ENCODE measurements around the gene PROC. TPM values are rescaled to one million over a fixed set of nuclear protein-coding genes. Genes with fewer than 3 reads are reported as not detected.

Gene PROC
- total RNA-seq, 1 experiment from 2014 or later: 1.1 TPM

DNA sequence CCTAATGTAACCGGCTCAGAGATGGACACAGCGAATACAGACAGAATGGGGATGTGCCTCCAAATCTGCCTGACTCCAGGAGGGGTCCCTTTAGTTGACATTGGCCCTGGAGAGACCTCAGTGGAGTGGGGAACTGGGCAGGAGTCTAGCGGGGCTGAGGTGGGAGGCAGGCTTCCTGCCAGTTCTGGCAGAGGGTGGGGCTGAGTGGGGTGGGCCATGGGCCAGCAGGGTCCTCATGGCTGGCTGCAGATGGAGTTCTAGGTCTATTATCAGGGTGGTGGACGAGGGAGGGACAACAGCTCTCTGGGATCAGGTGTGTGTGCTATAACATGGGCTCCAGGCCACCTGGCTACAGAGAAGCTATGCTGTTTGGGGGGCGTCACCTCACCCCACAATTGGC, 21.1 kb downstream of the PROC start:
- TF ChIP-seq CTCF (IDR thresholded peaks at IDR 0.05) (no peak), TCF7L2 (IDR thresholded peaks at IDR 0.05; ENCODE audit: low read depth, low read length) (no peak)
- TF ChIP-seq, protein P1, sequence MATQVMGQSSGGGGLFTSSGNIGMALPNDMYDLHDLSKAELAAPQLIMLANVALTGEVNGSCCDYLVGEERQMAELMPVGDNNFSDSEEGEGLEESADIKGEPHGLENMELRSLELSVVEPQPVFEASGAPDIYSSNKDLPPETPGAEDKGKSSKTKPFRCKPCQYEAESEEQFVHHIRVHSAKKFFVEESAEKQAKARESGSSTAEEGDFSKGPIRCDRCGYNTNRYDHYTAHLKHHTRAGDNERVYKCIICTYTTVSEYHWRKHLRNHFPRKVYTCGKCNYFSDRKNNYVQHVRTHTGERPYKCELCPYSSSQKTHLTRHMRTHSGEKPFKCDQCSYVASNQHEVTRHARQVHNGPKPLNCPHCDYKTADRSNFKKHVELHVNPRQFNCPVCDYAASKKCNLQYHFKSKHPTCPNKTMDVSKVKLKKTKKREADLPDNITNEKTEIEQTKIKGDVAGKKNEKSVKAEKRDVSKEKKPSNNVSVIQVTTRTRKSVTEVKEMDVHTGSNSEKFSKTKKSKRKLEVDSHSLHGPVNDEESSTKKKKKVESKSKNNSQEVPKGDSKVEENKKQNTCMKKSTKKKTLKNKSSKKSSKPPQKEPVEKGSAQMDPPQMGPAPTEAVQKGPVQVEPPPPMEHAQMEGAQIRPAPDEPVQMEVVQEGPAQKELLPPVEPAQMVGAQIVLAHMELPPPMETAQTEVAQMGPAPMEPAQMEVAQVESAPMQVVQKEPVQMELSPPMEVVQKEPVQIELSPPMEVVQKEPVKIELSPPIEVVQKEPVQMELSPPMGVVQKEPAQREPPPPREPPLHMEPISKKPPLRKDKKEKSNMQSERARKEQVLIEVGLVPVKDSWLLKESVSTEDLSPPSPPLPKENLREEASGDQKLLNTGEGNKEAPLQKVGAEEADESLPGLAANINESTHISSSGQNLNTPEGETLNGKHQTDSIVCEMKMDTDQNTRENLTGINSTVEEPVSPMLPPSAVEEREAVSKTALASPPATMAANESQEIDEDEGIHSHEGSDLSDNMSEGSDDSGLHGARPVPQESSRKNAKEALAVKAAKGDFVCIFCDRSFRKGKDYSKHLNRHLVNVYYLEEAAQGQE (IDR thresholded peaks at IDR 0.05; ENCODE audit: insufficient read depth in 1 of 2, low read depth in 2 of 2, low read length in 1 of 2): no peak
- Histone ChIP-seq H3K9me3 (ENCODE audit: control insufficient read depth, insufficient read depth, low read depth, low read length) (no peaks in the 10 kb centered on the region; the same call in 1 of the 2 replicates), H3K27ac (ENCODE audit: low read length) (no peak overlapping the region), H3K27me3 (ENCODE audit: control insufficient read depth, insufficient read depth, low read length) (no peaks in the 10 kb centered on the region), H3K4me3 (ENCODE audit: low read depth in 2 of 2, low read length in 2 of 2) (no peak overlapping the region), H3K36me3 (ENCODE audit: control insufficient read depth, insufficient read depth, low read length) (no peaks in the 10 kb centered on the region), H3K4me1 (ENCODE audit: control insufficient read depth, insufficient read depth, low read length) (no peaks in the 10 kb centered on the region)
- POLR2A ChIA-PET: interaction anchor here (0.7 kb wide), 1 partner anchor 340 kb away, joined by 3 read pairs; no protein-coding TSS in a partner anchor
- no peak for DNase-seq (ENCODE audit: low read depth, low spot score)
- in situ Hi-C loops (cut with HindIII; ENCODE audit: low pct_unique_long_range_greater_than_20kb, low sequenced_read_pairs) (no loop called here), intact Hi-C loops (cut with micrococcal nuclease; ENCODE audit: unreplicated experiment) (no loop called here)
- CTCF ChIA-PET: no interaction called here
- ATAC-seq: no peak
- no TSS peak for BruUV-seq (replicated peaks)

GRCh38 chr2:127448526-127448925, 30.3 kb downstream of the PROC start:
- CTCF ChIA-PET: no interaction called here
- BruUV-seq (replicated peaks): no TSS peak
- in situ Hi-C loops (cut with HindIII; ENCODE audit: low pct_unique_long_range_greater_than_20kb, low sequenced_read_pairs) (no loop called here), intact Hi-C loops (cut with micrococcal nuclease; ENCODE audit: unreplicated experiment) (no loop called here)
- Histone ChIP-seq H3K4me1 (ENCODE audit: control insufficient read depth, insufficient read depth, low read length) (no peaks in the 10 kb centered on the region), H3K4me3 (ENCODE audit: low read depth in 2 of 2, low read length in 2 of 2) (no peak overlapping the region), H3K27me3 (ENCODE audit: control insufficient read depth, insufficient read depth, low read length) (no peaks in the 10 kb centered on the region), H3K36me3 (ENCODE audit: control insufficient read depth, insufficient read depth, low read length) (no peaks in the 10 kb centered on the region), H3K9me3 (ENCODE audit: control insufficient read depth, insufficient read depth, low read depth, low read length) (no peaks in the 10 kb centered on the region), H3K27ac (ENCODE audit: low read length) (no peak overlapping the region)
- TF ChIP-seq POLR2AphosphoS5 (IDR thresholded peaks at IDR 0.05; ENCODE audit: low read depth, low read length) (no peak), TCF7L2 (IDR thresholded peaks at IDR 0.05; ENCODE audit: low read depth, low read length) (no peak), SIN3A (IDR thresholded peaks at IDR 0.05; ENCODE audit: borderline replicate concordance, insufficient read depth, low read depth, low read length) (no peak)
- POLR2A ChIA-PET: no interaction called here
- ATAC-seq: no peak
- DNase-seq (ENCODE audit: low read depth, low spot score): no peak

- POLR2A ChIA-PET: no interaction called here
- BruUV-seq (replicated peaks): no TSS peak
- intact Hi-C loops (cut with micrococcal nuclease; ENCODE audit: unreplicated experiment) (no loop called here), in situ Hi-C loops (cut with HindIII; ENCODE audit: low pct_unique_long_range_greater_than_20kb, low sequenced_read_pairs) (no loop called here)
- TF ChIP-seq SIN3A (IDR thresholded peaks at IDR 0.05; ENCODE audit: borderline replicate concordance, insufficient read depth, low read depth, low read length): no peak
- TF ChIP-seq, protein P1 (IDR thresholded peaks at IDR 0.05; ENCODE audit: insufficient read depth in 1 of 2, low read depth in 2 of 2, low read length in 1 of 2): no peak
- no peak for TF ChIP-seq CTCF (IDR thresholded peaks at IDR 0.05)
- TF ChIP-seq TCF7L2 (IDR thresholded peaks at IDR 0.05; ENCODE audit: low read depth, low read length): no peak
- no peak for TF ChIP-seq POLR2AphosphoS5 (IDR thresholded peaks at IDR 0.05; ENCODE audit: low read depth, low read length)
- H3K9me3 ChIP-seq (ENCODE audit: control insufficient read depth, insufficient read depth, low read depth, low read length): no peaks in the 10 kb centered on the region
- H3K4me1 ChIP-seq (ENCODE audit: control insufficient read depth, insufficient read depth, low read length): no peaks in the 10 kb centered on the region
- DNase-seq (ENCODE audit: low read depth, low spot score): no peak
- CTCF ChIA-PET: no interaction called here
- no peaks in the 10 kb centered on the region for H3K27me3 ChIP-seq (ENCODE audit: control insufficient read depth, insufficient read depth, low read length)
- no peak for ATAC-seq
- H3K4me3 ChIP-seq (ENCODE audit: low read depth in 2 of 2, low read length in 2 of 2): no peak overlapping the region
- H3K27ac ChIP-seq (ENCODE audit: low read length): no peak overlapping the region
- no peaks in the 10 kb centered on the region for H3K36me3 ChIP-seq (ENCODE audit: control insufficient read depth, insufficient read depth, low read length)
Measured at GRCh38 chr2:127449414-127449813, 31.2 kb downstream of the PROC start.

Measured in Panc1 (cell line).